Activated CD4-positive, alpha-beta T cell treated with anti-CD3 and anti-CD28 coated beads, Interleukin-2, amount 50 U/mL, for 4 hours (primary cell): ENCODE data around the gene MED13L.

ENCODE experiments used
- DNase-seq, 2 experiments: peaks; one replicate each; pipeline ENCODE4 v3.0.0-alpha.2; 2020

The MED13L gene

DNA sequence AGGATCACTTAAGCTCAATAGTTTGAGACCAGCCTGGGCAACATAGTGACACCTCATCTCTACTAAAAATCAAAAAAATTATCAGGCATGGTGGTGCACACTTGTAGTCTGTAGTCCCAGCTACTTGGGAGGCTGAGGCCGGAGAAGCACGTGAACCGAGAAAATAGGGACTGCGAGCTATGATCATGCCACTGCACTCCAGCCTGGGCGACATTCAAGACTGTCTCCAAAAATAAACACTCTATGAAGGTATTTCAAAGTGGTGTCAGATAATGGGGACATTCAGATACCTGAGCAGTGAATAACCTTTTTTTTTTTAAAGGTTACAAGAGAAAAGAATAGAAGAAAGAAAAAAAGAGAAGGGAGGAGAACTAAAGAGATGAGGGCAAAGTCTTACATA lies 98.1 kb downstream of the MED13L start:
- DNase-seq, result no peak

DNA sequence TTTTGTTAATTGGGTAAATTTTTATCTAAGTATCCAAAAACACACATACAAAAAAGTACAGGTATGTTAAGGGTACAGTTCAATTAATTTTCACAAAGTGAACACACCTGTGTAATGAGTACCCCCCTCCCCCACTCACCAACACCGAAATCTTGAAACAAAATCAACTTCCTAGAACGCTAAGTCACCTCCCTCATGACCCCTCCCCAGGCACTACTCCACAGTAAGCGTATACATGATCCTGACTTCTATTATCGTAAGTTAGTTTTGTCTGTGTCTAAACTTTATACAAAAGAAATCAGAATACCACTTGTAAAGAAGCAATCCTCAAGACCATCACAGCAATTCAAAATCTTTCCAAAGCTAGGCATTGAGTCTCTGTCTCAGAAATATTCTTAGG lies 100.5 kb downstream of the MED13L start:
- no peak for DNase-seq

DNA sequence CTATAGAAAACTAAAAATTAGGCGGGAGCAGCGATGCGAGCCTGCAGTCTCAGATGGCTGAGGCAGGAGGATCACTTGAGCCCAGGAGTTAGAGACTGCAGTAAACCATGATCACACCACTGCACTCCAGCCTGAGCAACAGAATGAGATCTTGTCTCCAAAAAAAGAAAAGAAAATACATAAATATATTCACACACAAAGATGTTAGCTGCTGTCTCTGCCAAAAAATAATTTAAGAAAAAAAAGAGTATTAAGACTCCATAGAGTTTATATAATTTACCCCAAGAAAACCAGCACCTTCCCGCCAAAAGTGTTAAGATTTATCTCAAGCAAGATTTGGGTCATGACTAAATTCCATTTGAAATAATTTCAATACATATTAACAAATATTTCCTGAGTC lies 102.6 kb downstream of the MED13L start:
- DNase-seq, result no peak

- DNase-seq, result no peak
Measured at GRCh38 chr12:116174006-116174405, 103.5 kb downstream of the MED13L start.

GRCh38 chr12:116172224-116172849 lies 105.2 kb downstream of the MED13L start:
- peak; percentile 19 to 38 for DNase-seq

GRCh38 chr12:116171549-116171948 lies 105.9 kb downstream of the MED13L start:
- DNase-seq, result no peak

DNA sequence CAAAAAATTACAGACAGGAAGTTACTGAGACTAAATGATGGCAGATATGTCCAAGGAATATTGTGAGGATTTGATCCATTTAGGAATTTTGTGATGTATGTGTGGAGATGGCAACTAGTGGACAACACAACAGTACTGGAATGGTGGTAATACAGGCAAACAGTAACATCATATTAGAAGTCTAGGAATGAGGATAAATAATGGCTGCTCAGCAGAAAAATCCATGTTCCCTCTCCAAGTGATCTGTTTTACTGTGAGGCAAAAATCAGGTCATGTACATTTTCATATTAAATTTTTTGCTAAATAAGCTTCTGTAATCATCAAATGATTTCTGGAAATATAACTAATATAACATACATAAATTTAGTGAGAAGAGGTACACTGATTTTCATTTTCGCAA lies 108.4 kb downstream of the MED13L start:
- DNase-seq, result no peak

DNA sequence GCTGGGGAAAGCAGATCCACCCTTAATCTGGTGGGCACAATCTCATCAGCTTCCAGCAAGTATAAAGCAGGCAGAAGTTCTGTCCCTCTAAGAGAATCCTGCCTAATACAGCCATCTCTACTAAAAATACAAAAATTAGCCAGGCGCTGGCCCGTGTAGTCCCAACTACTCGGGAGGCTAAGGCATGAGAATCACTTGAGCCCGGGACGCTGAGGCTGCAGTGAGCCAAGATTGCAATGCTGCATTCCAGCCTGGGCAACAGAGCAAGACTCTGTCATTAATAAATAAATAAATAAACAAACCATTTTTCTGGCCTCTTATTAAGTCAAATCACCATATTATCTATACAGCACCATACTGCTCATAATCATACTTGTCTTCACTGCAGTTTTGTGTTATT lies 111.2 kb downstream of the MED13L start:
- no peak for DNase-seq

GRCh38 chr12:116165036-116165425 lies 112.5 kb downstream of the MED13L start:
- DNase-seq, result no peak

- DNase-seq, result no peak
Measured at GRCh38 chr12:116164250-116165035, 113.0 kb downstream of the MED13L start.

DNA sequence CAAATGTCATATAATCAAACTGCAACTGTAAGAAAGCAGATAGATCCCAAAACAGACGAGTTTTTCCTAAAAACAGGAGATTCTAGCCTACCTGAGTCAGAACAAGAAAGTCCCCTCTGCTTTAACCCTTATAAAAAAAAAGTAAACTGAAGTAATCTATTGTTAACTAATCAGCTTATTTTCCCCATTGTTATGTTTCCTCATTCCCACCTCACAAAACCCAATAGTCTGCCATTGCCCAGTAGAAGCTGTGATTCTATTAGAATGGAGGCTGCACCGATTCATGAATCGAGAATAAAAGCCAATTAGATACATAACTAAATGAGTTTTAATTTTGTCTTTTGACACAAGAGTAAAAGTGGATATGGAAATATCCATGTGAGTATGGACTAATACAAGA lies 115.4 kb downstream of the MED13L start:
- no peak for DNase-seq

DNA sequence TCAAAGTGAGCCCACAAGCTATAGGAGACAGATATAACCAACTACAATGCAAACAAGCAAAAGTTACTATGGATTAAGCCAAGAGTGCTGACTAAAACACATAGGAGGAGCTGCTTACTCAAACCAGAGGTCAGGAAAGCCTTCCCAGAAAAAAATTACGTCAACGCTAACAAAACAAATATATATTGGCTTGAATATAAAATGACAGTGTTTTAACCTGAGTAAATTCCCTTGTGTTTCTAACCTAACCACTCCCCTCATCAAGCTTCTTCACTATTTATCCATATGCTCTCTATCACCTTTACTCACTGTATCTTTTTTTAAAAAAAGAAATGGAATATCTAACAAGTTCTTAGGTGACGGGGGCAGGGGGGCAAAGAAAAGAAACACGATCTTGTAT lies 115.9 kb downstream of the MED13L start:
- DNase-seq, result no peak

DNA sequence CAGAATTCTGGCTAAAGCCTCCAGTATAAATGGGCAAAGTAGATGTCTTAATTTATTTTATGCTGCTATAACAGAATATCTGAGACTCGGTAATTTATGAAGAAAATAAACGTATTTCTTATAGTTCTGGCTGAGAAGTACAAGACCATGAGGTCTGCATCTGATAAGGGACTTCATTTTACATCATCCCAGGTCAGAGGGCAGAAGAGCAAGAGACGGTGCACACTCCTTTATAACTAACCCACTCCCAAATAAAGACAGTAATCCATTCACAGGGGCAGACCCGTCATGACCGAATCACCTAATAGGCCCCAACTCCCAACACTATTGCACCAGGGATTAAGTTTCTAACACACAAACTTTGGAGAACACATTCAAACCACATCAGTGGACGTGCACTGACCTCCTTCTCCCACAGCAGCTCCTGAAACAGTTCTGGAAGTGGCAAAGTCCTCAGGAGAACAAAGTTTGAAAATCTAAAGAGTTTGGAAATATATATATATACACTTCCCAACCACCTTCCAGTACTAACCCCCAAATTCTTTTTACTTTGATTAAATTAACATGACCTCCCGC lies 116.5 kb downstream of the MED13L start:
- DNase-seq, result no peak

DNA sequence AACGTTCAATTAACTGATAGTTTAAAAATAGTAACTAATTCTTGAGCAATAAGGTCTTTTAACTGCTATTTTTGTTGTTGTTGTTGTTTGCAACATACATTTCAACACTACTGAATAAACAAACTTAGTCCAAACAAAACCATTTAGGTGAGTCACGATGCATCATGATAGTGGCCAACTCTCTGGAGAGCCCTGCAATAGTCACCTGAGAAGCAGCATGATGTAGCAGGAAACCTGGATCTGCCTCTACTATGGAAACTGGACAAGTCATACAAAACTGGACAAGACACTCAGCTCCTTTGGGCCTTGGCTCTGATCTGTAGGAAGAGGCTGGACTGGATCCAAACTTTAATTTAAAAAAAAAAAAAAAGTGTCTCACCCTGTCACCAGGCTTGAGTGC lies 117.3 kb downstream of the MED13L start:
- no peak for DNase-seq

GRCh38 chr12:116159593-116160200 lies 117.8 kb downstream of the MED13L start:
- no peak for DNase-seq

- no peak for DNase-seq
Measured at GRCh38 chr12:116159175-116159574, 118.3 kb downstream of the MED13L start.

GRCh38 chr12:116157845-116158267 lies 119.6 kb downstream of the MED13L start:
- DNase-seq, result no peak

DNA sequence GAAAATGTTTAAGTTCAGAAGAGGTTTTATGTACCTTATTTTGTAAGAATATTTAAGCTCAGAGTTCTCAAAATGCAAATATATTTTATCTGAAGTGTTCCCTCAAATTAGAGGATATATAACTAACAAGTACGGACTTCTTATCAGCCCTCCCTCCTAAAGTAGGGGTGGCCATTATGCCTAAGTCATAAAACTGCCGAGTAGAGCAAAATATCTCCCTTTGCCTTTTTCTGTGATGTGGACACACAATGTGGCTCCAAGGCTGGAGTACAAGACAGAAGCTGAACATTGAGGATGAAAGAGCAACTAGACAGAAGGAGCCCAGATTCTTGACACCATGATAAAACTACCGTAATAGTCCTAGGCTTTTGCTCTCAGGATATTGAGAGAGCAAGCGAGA lies 120.9 kb downstream of the MED13L start:
- DNase-seq, result no peak

- DNase-seq, result no peak
Measured at GRCh38 chr12:116155383-116155782, 122.1 kb downstream of the MED13L start.

GRCh38 chr12:116153983-116154382 lies 123.5 kb downstream of the MED13L start:
- no peak for DNase-seq

GRCh38 chr12:116153113-116153512 lies 124.4 kb downstream of the MED13L start:
- DNase-seq, result no peak

DNA sequence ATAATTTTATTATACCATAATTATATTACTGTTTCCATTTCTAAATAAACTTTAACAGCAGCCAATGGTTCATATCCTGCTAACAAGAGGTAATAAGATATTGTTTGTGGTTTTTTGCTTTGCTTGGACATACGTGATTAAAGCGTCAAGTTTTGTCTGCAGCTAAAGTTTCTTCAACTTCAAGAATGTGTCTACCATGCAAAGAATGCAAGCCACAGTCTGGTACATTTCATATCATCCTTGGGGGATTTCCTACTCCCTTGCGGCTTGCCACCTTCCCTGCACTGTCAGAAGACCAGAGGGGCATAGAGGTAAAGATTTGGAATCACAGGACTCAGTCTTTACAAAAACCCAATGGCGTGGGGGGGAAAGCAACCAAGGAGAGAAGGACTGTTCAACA lies 125.2 kb downstream of the MED13L start:
- no peak for DNase-seq

DNA sequence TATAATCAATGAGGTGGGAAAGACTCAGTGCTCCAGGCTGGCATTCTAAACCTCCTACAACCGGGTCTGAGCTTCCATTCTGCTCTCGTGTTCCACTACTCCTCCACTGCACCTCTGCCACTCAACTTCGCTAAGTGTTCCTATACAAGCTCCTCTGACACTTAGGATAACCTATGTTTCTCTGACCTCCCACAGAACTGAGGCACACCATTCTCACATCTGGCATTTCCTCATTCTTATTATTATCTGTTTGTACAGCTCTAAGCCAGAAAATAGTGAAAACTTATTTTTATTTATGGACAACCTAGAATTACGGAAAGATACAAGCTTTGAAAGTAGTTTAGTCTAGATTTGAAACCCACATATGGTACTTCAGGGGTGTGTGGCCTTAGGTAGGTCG lies 127.0 kb downstream of the MED13L start:
- no peak for DNase-seq

- no peak for DNase-seq
Measured at GRCh38 chr12:116150001-116150400, 127.5 kb downstream of the MED13L start.
